Stimulated activated CD4-positive, alpha-beta T cell treated with anti-CD3 and anti-CD28 coated beads, Interleukin-1b, Interleukin-23, amount 100 ng/mL, for 4 hours (primary cell): ENCODE results near the gene PLEKHA3.
A peak's percentile ranks its signal among the peaks of the same experiment; 100 is the strongest.

Source experiments
- DNase-seq, 2 donors: peaks; one replicate each; pipeline ENCODE4 v3.0.0-alpha.2; 2020; ENCODE audit warnings: low read depth in 2 of 2

The PLEKHA3 gene

GRCh38 chr2:178478439-178479274 lies 1.6 kb upstream of the PLEKHA3 start, which contains the start of gene FKBP7:
FKBP7 (minus strand) TSS chr2:178478600; CDS start chr2:178478499, 101 bp downstream.
- peak; percentile 72 to 76 for DNase-seq

- DNase-seq = no peak
These were observed 1.0 kb upstream of the PLEKHA3 start for GRCh38 chr2:178479275-178479616.

- no peak for DNase-seq
These were observed 465 bp upstream of the PLEKHA3 start for GRCh38 chr2:178479758-178480226.

DNA sequence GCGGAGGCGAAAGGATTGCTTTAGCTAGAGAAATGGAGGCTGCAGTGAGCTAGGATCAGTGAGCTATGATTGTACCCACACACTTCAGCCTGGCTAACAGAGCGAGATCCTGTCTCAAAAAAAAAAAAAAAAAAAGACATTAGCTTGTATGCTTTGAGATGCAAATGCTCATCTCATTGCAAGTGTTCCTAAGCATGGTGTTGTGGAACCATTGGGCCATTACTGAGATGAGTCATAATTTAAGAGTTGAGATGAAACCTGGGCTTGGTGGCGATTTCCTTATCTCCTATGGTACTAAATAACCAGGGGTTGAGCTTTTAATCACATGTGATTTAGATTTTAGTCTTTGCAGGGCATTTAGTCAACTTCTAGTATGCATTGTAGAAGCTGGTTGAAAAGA lies 2.2 kb downstream of the PLEKHA3 start:
- no peak for DNase-seq

DNA sequence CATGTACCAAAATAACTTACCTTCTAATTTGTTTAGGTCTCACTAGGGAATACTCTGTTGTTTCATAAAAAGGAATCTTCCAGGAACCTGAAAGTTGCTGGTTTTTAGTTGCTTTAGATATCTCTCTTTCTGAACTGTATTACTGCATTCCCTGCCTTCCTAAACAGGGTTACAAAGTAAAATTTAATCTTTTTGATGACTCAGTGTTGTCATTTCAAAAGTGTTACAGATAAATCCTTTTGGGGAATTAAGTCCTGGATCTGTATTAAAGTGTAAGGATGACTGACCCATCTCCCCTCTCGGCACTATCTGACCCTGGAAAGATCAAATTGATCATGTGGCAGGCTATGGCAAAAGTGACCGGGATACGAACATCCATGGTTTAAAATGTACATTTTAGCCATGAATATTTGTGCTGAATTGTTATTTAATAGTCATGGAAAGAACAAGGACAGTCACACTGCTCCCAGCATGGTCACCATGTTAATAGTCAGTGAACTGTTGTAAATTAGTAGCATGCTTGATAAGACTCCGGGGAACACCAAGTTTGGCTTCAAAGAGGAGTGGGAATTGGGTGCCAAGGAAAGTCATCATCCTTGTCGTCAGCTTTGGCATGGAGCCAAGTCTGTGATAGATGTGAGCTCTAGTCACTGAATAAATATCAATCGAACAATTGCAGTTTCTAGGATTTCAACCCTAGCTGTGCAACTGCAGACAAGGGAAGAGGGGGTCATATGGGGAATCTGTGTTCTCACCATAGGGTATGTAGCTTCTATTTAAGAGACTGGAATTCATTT lies 4.2 kb downstream of the PLEKHA3 start:
- DNase-seq = no peak

DNA sequence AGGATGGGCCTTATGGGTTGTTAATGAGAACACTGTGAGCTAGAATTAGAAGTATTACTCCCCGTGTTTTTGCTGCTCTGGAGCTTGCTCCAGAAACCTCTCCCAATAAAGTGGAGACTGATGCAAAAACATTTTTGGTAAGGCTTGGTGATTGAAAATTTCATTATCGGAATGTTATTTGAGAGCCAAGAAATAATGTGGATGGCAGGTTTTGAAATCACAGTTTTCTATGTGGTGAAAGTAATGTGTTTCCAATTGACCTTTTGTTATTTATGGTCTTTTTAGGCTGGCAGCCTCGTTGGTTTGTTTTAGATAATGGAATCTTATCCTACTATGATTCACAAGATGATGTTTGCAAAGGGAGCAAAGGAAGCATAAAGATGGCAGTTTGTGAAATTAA lies 5.1 kb downstream of the PLEKHA3 start:
- no peak for DNase-seq

DNA sequence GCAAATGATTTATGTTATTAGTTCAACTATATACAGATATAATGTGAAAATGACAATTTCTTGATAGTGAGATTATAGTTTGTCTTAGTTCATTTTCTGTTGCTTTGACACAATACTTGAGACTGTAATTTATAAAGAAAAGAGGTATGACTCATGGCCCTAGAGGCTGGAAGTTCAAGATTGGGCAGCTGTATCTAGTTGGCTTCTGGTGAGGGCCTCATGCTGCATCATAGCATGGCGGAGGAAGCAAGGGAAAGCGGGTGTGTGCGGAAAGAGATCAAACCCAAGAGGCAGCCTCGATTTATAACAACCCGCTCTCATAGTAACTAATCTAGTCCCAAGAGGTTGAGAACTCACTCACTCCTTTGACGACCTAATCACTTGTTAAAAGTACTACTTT lies 11.4 kb downstream of the PLEKHA3 start:
- no peak for DNase-seq

- DNase-seq = no peak
These were observed 15.8 kb downstream of the PLEKHA3 start for GRCh38 chr2:178496049-178496448.

GRCh38 chr2:178498137-178498536 lies 17.9 kb downstream of the PLEKHA3 start:
- no peak for DNase-seq

GRCh38 chr2:178499640-178500039 lies 19.4 kb downstream of the PLEKHA3 start:
- DNase-seq = no peak

DNA sequence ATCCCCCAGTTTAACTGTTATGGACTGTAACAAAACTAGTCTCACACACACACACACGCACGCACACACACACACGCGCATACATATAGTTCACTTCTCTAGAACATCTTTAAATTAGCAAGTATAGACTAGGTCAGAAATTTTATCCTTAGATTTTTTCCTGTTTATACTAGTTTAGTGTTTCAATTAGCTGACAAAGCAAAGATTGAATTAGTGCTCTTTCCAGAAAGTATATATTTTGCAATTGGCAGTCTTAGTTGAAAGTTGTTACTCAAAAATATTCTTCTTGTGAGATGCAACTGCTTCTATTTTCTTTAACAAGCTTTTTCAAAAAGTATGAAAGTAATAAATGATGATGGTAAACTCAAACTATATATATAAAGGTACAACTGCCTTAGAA lies 22.5 kb downstream of the PLEKHA3 start:
- no peak for DNase-seq

DNA sequence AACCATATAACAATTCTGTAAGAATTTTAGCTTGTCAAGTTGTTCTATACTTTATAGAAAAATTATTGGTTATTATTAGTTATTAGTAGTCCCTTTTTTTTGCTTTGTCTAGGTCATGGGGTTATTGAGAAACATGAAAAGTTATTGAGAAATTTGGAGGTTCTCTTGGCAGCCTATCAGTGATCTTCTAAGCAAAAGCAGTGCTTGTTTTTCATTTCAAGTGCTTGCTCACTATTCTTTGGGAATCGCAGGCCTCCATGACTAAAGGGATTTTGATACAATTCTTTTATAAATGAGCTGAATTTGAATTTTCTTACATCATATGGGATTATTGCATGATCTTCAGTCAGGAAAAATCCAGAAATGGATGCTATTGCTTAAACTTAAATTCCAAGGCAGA lies 25.8 kb downstream of the PLEKHA3 start:
- DNase-seq = no peak

- DNase-seq = no peak
These were observed 26.3 kb downstream of the PLEKHA3 start for GRCh38 chr2:178506524-178506923.

GRCh38 chr2:178506949-178507348 lies 26.7 kb downstream of the PLEKHA3 start:
- no peak for DNase-seq

DNA sequence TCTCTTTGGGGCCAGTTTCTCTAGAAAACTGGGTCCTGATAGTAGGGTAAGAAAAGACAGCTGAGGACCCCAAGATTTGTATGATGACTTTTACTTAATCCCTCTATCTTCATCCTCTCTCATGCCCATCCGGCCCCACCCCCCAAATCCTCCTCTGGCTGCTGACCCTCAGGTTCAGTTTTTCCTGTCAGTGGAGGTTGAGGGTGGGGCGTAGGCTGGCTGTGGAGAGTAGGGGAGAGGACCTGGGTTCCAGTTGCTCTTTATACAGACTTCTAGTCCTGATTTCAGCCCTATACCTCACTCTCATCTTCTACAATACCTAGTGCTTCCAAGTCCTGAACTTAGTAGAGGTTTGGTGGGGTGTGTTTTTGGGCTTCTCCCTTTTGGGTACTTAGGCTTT lies 28.4 kb downstream of the PLEKHA3 start:
- no peak for DNase-seq

DNA sequence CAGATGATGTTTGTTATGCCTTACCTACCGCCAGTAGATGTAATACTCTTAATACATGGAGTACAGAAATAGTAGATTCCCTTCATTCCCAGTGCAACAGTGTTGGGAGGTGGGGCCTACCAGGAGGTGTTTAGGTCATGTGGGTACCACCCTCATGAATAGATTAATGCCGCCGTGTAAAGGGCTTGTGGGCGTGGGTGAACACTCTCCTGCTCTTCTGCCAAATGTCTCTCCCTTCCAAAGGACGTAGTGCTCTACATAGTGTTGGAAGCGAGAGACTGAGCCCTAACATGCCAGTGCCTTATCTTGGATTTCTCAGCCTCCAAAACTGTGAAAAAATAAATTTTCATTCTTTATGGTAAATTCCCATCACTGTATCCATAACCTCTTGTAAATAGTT lies 30.1 kb downstream of the PLEKHA3 start:
- no peak for DNase-seq

GRCh38 chr2:178512484-178512883 lies 32.2 kb downstream of the PLEKHA3 start:
- no peak for DNase-seq

- DNase-seq = no peak
These were observed 33.6 kb downstream of the PLEKHA3 start for GRCh38 chr2:178513876-178514275.

GRCh38 chr2:178514664-178515063 lies 34.4 kb downstream of the PLEKHA3 start:
- peak; percentile 3 to 18 for DNase-seq

- no peak for DNase-seq
These were observed 37.2 kb downstream of the PLEKHA3 start for GRCh38 chr2:178517496-178517895.

- no peak for DNase-seq
These were observed 41.3 kb downstream of the PLEKHA3 start for GRCh38 chr2:178521304-178522150.
